ENCODE measurements around the gene TOP3A.

The TOP3A gene

GRCh38 chr17:18328643-18329204 is 13.9 kb upstream of the TOP3A start:
- no peaks in the 10 kb centered on the region for H3K27me3 Mint-ChIP-seq

DNA sequence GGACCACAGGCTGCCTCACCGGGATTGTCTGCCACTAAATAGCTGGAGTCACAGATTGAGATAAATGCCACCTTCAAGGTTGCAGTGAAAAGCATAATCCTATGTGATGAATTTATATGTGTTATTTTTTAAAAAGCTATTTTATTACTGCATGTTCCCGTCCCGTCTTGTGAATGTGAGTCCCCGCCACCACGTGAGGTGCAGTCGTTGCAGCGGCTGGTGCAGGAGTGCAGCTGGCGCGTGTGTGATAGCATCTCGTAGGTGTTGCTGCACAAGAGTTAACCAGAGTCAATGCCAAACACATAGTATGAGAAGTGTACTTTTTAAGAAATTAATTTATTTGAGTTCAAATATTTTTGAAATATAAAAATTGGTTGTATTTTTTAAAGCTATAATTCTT is 12.8 kb upstream of the TOP3A start:
- H3K9me3 Mint-ChIP-seq = no peaks in the 10 kb centered on the region
- no peaks in the 10 kb centered on the region for H3K27me3 Mint-ChIP-seq
- no peak overlapping the region for H3K4me3 Mint-ChIP-seq
- peaks cover 32% of the 10 kb centered on the region for H3K36me3 Mint-ChIP-seq (ENCODE audit: low read depth)
- peak overlapping the region; percentile 34 for H3K27ac Mint-ChIP-seq
- H3K4me1 Mint-ChIP-seq (ENCODE audit: low read depth) = peaks cover 27% of the 10 kb centered on the region

More at GRCh38 chr17:18328643-18329204, 13.9 kb upstream of the TOP3A start:
- Mint-ChIP-seq H3K4me3 (no peak overlapping the region), H3K36me3 (ENCODE audit: low read depth) (peaks cover 32% of the 10 kb centered on the region), H3K9me3 (no peaks in the 10 kb centered on the region), H3K4me1 (ENCODE audit: low read depth) (peaks cover 27% of the 10 kb centered on the region), H3K27ac (no peak overlapping the region)

DNA sequence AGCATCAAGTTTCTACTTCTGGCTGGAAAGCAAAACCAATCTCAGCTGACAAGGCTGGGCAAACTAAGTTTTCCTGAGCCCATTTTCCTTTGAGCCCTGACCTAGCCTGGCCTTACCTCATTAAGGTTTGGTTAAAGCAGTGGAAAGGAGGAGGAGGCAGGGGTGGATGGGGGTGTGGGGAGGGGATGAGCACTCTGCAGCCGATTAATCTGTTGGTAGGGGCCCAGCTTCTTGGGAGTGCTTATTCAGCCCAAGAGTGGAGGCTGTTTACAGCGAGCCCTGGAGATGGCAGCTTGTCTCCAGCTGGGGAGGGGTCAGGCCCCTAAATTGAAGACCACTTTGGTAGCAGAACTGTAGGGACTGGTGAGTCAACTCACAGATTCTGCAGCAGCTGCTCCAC is 12.3 kb upstream of the TOP3A start:
- no peak overlapping the region for H3K4me3 Mint-ChIP-seq
- no peaks in the 10 kb centered on the region for H3K9me3 Mint-ChIP-seq
- H3K27me3 Mint-ChIP-seq = no peaks in the 10 kb centered on the region
- H3K4me1 Mint-ChIP-seq (ENCODE audit: low read depth) = peaks cover 24% of the 10 kb centered on the region
- H3K36me3 Mint-ChIP-seq (ENCODE audit: low read depth) = peaks cover 31% of the 10 kb centered on the region
- no peak overlapping the region for H3K27ac Mint-ChIP-seq

GRCh38 chr17:18326572-18326971 is 11.8 kb upstream of the TOP3A start:
- peak overlapping the region; percentile 49 for H3K27ac Mint-ChIP-seq

GRCh38 chr17:18326039-18326438 is 11.2 kb upstream of the TOP3A start:
- Mint-ChIP-seq H3K9me3 (no peaks in the 10 kb centered on the region), H3K4me3 (no peak overlapping the region), H3K36me3 (ENCODE audit: low read depth) (peaks cover 24% of the 10 kb centered on the region), H3K27ac (peak overlapping the region; percentile 49), H3K4me1 (ENCODE audit: low read depth) (peaks cover 18% of the 10 kb centered on the region), H3K27me3 (no peaks in the 10 kb centered on the region)

More at GRCh38 chr17:18326572-18326971, 11.8 kb upstream of the TOP3A start:
- Mint-ChIP-seq H3K36me3 (ENCODE audit: low read depth) (peaks cover 26% of the 10 kb centered on the region), H3K4me3 (no peak overlapping the region), H3K27me3 (no peaks in the 10 kb centered on the region), H3K4me1 (ENCODE audit: low read depth) (peaks cover 18% of the 10 kb centered on the region), H3K9me3 (no peaks in the 10 kb centered on the region)

GRCh38 chr17:18324140-18325050 is 9.6 kb upstream of the TOP3A start:
- no peaks in the 10 kb centered on the region for H3K27me3 Mint-ChIP-seq
- no peak overlapping the region for H3K4me3 Mint-ChIP-seq
- no peaks in the 10 kb centered on the region for H3K9me3 Mint-ChIP-seq
- peaks cover 28% of the 10 kb centered on the region for H3K36me3 Mint-ChIP-seq (ENCODE audit: low read depth)
- peaks cover 32% of the 10 kb centered on the region for H3K4me1 Mint-ChIP-seq (ENCODE audit: low read depth)
- no peak overlapping the region for H3K27ac Mint-ChIP-seq

DNA sequence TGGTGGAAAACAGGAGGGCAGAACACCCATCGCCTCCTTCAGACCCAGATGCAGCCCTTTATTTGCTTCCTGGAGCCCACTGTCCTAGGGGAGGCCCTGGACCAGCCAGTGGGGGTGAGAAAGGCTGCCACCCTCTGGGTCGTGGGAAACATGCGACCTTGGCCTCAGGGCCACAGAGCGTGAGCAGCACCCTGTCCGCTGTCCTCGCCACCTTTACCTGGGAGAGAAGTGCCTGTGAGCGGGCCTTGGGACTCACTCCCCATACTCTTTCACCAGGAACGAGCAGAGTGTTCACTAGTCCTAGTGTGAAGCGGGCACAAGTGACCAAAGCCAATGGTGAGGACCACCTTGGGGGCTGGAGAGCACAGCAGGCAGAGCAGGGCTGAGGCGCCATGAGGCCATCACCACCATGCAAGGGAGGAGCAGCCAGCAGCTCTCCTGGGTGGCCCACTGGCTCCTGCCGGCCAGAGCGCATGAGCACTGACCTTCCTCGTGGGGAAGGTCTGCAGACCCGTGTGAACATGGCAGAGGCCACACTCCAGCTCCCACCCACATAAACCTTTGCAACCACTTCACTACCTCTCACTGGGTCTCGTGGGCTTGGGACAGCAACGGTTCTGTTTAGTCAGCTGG is 8.8 kb upstream of the TOP3A start:
- Mint-ChIP-seq H3K4me1 (ENCODE audit: low read depth) (peaks cover 40% of the 10 kb centered on the region), H3K9me3 (no peaks in the 10 kb centered on the region), H3K36me3 (ENCODE audit: low read depth) (peaks cover 30% of the 10 kb centered on the region), H3K27ac (no peak overlapping the region), H3K27me3 (no peaks in the 10 kb centered on the region), H3K4me3 (no peak overlapping the region)

DNA sequence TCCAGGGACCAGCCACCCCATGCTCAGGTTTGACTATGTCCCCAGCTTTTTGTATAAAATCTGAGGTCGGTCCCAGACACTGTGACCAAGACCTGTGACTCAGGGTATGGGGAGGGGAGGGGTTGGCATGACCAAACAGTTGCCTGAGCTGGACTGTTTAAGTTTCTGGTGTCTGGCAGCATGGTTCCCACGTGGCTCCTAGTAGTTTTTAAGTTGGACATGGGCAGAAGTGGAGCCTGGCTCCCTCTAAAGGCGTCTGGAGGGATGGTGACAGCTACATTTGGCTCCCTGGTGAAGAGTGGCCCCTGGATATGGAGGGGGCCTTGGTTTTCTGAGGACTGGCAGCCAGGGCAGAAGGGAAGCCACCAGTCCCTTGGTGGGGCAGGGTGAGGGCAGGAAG is 8.2 kb upstream of the TOP3A start:
- no peaks in the 10 kb centered on the region for H3K27me3 Mint-ChIP-seq
- peaks cover 46% of the 10 kb centered on the region for H3K4me1 Mint-ChIP-seq (ENCODE audit: low read depth)
- no peaks in the 10 kb centered on the region for H3K9me3 Mint-ChIP-seq
- H3K36me3 Mint-ChIP-seq (ENCODE audit: low read depth) = peaks cover 28% of the 10 kb centered on the region
- H3K4me3 Mint-ChIP-seq = no peak overlapping the region
- no peak overlapping the region for H3K27ac Mint-ChIP-seq

GRCh38 chr17:18322522-18322921 is 7.7 kb upstream of the TOP3A start:
- H3K4me3 Mint-ChIP-seq = no peak overlapping the region
- H3K27me3 Mint-ChIP-seq = no peaks in the 10 kb centered on the region
- no peak overlapping the region for H3K27ac Mint-ChIP-seq
- H3K36me3 Mint-ChIP-seq (ENCODE audit: low read depth) = peaks cover 25% of the 10 kb centered on the region
- no peaks in the 10 kb centered on the region for H3K9me3 Mint-ChIP-seq
- peaks cover 51% of the 10 kb centered on the region for H3K4me1 Mint-ChIP-seq (ENCODE audit: low read depth)

GRCh38 chr17:18321309-18321708 is 6.5 kb upstream of the TOP3A start:
- no peaks in the 10 kb centered on the region for H3K27me3 Mint-ChIP-seq
- no peak overlapping the region for H3K4me3 Mint-ChIP-seq
- no peaks in the 10 kb centered on the region for H3K9me3 Mint-ChIP-seq
- peaks cover 26% of the 10 kb centered on the region for H3K36me3 Mint-ChIP-seq (ENCODE audit: low read depth)
- H3K27ac Mint-ChIP-seq = peak overlapping the region; percentile 1
- peaks cover 58% of the 10 kb centered on the region for H3K4me1 Mint-ChIP-seq (ENCODE audit: low read depth)

DNA sequence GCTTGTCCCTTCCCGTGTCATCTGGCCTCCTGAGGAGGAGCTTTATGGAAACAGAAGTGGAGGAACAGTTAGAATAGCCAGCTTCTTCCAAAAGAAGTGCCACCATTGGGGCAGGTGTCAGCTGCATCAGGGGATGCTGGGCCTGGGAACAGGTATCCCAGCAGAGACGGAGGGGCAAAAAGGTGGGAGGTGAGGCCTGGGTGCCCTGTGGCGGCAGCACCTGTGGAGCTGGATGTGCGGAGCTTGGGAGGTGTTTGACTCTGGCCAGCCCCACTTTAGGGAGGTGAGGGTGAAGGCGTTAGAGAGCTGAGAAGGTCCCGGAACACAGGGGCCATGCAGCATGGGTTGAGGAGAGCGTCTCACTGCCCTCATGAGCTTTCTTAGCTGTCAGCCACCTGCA is 5.5 kb upstream of the TOP3A start:
- Mint-ChIP-seq H3K27me3 (no peaks in the 10 kb centered on the region), H3K4me1 (ENCODE audit: low read depth) (peaks cover 60% of the 10 kb centered on the region), H3K27ac (no peak overlapping the region), H3K9me3 (no peaks in the 10 kb centered on the region), H3K4me3 (no peak overlapping the region), H3K36me3 (ENCODE audit: low read depth) (peaks cover 26% of the 10 kb centered on the region)

- H3K9me3 Mint-ChIP-seq = no peaks in the 10 kb centered on the region
- H3K4me1 Mint-ChIP-seq (ENCODE audit: low read depth) = peaks cover 54% of the 10 kb centered on the region
- peaks cover 21% of the 10 kb centered on the region for H3K36me3 Mint-ChIP-seq (ENCODE audit: low read depth)
- no peaks in the 10 kb centered on the region for H3K27me3 Mint-ChIP-seq
- H3K27ac Mint-ChIP-seq = no peak overlapping the region
- H3K4me3 Mint-ChIP-seq = no peak overlapping the region
Observed at GRCh38 chr17:18319604-18320256, 4.9 kb upstream of the TOP3A start.

DNA sequence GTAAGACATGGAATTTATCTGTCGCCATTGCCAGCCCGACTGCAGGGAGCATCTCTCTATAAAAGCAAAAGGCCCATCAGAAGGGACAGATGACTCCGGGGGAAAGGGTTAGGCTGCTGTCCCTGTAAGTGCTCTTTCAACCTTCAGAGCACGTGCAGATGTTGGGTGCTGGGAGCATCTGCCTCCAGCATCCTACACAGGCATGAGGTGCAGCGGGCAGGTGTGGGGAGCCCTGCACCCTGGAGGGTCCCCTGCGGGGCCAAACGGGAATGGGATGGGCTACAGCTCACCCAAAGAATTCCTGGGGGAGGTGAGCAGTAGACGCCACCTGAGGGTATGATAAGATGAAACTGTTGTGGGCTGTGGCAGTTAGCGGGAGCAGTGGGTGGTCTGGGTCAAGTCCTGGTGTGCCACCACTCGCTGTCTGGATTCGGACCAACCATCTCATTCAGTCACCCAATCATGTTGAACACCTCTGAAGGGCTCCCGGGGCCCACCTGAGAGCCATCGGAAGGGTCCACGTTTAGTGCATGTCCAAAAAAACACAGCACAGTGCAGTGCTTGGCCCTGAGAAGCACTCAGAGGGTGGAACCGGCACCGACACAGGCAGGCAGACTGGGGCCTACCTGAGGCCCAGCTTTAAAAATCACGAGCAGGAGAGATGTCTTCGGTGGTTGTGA is 4.1 kb upstream of the TOP3A start:
- H3K4me1 Mint-ChIP-seq (ENCODE audit: low read depth) = peaks cover 57% of the 10 kb centered on the region
- H3K4me3 Mint-ChIP-seq = peak overlapping the region; percentile 10
- peaks cover 23% of the 10 kb centered on the region for H3K36me3 Mint-ChIP-seq (ENCODE audit: low read depth)
- H3K27ac Mint-ChIP-seq = no peak overlapping the region
- H3K9me3 Mint-ChIP-seq = no peaks in the 10 kb centered on the region
- no peaks in the 10 kb centered on the region for H3K27me3 Mint-ChIP-seq

GRCh38 chr17:18318117-18318516 is 3.3 kb upstream of the TOP3A start:
- Mint-ChIP-seq H3K36me3 (ENCODE audit: low read depth) (peaks cover 31% of the 10 kb centered on the region), H3K9me3 (no peaks in the 10 kb centered on the region), H3K27ac (no peak overlapping the region)

More at GRCh38 chr17:18318117-18318516, 3.3 kb upstream of the TOP3A start:
- H3K4me1 Mint-ChIP-seq (ENCODE audit: low read depth) = peaks cover 65% of the 10 kb centered on the region
- H3K27me3 Mint-ChIP-seq = no peaks in the 10 kb centered on the region
- peak overlapping the region; percentile 37 for H3K4me3 Mint-ChIP-seq

Data from stimulated activated naive CD8-positive, alpha-beta T cell treated with anti-CD3 and anti-CD28 coated beads, Interleukin-15, Interleukin-2, amounts not matched to agents 100 ng/mL and 50 ng/mL, for 24 hours (primary cell).